ENCODE measurements around the gene CUTC.
"Not testable (repeated sequence)": the region's sequence is repeated elsewhere in the genome, so short reads cannot be mapped to it uniquely, and the experiment has no call there.

Gene CUTC

DNA sequence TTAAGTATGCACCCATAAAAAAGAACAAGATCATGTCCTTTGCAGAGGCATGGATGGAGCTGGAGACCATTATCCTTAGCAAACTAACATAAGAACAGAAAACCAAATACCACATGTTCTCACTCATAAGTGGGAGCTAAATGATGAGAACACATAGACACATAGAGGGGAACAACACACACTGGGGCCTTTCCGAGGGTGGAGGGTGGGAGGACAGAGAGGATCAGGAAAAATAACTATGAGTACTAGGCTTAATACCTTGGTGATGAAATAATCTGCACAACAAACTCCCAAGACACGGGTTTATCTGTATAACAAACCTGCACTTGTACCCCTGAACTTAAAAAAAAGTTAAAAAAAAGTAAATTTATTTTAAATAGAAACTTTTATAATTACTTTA lies 14.1 kb downstream of the CUTC start:
- DNase-seq: not testable (repeated sequence)

DNA sequence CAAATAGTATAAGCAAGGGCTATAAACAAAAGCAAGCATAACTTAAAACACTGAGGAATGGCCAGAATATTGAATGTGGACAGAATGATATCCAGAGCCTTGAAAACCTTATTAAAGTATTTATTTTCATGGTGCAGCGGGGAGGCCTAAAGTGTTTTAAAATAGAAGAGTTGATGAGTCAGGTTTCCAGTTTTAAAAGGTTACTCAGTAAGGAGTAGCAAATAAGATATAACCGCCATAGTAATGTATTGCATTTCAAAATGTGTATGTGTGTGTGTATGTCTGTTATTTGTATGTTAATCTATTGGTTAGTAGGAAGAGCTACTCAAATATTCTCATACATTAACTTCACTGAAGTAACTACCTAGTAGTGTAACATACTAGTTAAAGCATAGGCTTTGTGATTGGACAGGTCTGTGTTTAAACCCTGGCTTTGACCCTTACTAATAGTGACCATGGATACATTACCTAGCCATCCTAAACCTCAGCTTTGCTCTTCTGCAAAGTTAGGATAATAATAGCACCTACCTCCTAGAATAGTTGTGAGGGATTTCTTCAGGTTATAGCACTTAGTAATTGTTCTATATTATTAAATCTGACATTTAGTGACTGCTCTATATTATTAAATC lies 16.9 kb downstream of the CUTC start:
- no peak for DNase-seq

- DNase-seq: no peak
Observed at GRCh38 chr10:99750641-99751040, 18.6 kb downstream of the CUTC start.

DNA sequence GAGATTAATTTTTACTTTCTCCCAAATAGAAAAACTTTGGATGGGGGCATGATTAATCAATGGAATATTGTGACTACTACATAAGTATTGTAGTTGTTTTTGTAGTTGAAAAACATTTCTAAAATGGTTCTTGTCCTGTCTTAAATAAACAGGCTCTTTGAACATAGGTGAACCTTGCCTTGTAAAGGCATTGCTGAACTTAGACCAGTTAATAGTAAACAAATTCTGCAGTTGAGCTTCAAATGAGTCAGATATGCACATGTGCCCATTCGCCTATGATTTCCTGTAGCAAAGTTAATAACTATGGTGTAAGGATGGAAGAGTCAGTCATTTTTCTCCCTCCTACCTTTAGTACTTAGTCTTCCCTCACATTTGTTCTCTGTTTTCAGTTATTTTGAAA lies 22.6 kb downstream of the CUTC start:
- DNase-seq: no peak

GRCh38 chr10:99756159-99756558 lies 24.1 kb downstream of the CUTC start:
- no peak for DNase-seq

- no peak for DNase-seq
Observed at GRCh38 chr10:99758211-99758891, 26.3 kb downstream of the CUTC start.

- no peak for DNase-seq
Observed at GRCh38 chr10:99760321-99760720, 28.3 kb downstream of the CUTC start.

DNA sequence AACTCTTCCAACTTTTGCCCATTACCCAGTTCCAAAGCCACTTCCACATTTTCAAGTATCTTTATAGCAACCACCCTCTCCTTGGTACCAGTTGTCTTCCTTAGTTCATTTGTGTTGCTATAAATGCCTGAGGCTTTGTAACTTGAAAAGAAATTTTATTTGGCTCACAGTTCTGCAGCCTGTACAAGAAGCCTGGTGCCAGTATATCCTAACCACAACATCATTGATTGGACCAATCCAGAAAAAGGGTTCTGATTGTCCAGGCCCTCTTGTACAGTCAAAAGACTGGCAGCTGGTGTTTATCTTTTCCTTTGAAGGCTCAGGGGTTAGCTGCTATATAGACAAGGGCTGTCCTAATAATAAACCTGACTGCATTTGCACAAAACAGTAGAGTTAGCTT lies 29.3 kb downstream of the CUTC start:
- no peak for DNase-seq

DNA sequence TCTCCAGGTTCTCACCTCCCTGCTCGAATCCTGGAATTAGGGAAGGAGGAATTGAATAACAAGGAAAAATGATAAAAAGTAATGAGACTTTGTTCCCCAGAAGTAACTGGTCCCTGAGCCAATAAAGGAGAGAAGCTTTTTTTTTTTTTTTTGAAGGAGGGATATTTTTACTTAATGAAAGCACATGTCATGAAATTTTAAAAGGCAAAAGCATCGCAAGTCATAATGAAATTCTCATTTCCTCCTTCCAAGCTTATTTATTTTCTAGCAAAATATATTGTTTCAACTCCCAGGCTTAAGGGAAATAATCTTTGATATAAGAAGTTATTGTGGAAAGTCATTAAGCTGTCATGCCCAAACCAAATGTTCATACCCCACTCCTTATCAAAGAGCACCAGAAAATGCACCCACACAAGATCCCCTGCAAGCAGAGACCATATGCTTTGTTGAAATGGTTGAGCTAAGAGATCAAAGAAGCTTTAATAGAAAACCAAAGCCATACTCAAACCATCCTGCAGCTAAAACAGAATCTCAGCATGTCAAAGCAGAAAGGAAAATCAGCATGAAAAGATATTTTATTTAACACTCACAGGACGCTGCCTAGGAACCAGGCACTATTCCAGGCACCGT lies 33.8 kb downstream of the CUTC start:
- no peak for DNase-seq

DNA sequence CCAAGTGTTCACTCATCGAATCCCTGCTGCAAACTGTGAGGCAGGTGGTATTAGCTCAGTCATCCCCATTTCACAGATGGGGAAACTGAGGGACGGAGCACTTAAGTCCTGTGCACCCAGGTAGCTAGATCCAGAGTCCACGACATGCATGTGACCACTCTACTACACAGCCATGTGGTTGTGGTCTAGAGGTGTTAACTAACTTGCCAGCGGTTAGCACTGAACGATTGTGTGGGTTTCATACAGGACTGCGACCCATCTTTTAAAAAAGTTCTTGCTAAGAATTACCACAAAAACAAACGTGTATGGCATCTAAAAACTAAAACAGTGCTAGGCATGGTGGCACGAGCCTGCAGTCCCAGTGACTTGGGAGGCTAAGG lies 34.3 kb downstream of the CUTC start:
- DNase-seq: no peak

DNA sequence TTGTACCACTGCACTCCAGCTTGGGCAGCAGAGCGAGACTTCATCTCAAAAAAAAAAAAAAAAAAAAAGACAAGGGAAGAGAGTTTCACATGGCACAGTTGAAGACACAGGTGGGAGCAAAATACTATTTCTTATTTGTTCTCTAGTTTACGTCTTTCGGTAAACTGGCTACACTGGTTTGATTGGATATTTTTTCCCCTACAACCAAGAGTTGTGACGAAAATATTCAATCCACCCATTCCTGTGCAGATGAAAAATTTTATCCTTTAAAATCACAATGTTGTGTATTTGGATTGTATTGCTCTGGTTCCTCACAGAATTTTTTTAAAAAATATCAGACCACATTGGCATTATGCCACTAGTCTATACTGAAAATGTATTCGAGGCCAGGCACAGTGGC lies 35.9 kb downstream of the CUTC start:
- DNase-seq: no peak

GRCh38 chr10:99768556-99768955 lies 36.5 kb downstream of the CUTC start:
- no peak for DNase-seq

DNA sequence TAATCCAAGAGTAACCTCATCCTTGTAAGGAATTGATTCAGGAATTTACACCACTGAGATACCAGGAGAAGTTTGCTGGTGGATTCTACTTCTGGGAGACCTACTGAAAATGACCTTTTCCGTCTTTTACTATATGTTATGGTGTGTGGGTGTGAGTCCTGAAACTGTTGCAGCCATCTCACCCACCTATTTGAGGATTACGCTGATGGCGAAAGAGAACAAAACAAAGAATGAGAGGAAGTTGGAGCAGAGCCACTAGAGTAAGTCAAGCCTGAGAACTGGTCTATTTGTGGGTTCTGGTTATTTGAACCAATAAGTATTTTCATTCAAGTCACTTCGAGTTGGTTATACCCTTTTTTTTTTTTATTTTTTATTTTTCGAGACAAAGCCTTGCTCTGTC lies 37.7 kb downstream of the CUTC start:
- DNase-seq: no peak

- no peak for DNase-seq
Observed at GRCh38 chr10:99770408-99771045, 38.5 kb downstream of the CUTC start.

- no peak for DNase-seq
Observed at GRCh38 chr10:99775850-99776249, 43.8 kb downstream of the CUTC start.

DNA sequence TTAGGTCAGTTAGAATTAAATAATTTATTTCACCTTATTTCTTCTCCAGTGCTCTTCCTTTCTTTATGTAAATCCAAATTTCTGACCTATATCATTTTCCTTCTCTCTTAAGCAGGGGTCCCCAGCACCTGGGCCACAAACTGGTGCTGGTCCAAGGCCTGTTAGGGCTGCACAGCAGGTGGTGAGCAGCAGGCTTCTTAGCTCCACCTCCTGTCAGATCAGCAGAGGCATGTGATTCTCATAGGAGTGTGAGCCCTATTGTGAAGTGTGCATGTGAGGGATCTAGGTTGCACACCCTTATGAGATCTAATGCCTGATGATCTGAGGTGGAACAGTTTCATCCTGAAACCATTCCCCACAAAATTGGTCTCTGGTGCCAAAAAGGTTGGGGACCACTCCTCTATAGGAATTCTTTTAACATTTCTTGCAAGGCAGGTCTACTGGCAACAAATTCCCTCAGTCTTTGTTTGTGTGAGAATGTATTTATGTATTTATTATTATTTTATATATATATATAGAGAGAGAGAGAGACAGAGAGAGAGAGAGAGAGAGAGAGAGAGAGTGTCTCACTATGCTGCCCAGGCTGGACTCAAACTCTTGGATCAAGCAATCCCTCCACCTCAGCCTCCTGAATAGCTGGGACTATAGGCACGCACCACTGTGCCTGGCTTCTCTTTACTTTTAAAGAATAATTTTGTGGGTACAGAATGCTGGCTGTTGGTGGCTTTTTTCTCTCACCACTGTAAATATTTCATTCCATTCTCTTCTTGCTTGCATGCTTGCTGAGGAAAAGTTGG lies 46.1 kb downstream of the CUTC start:
- DNase-seq: no peak

GRCh38 chr10:99779335-99779734 lies 47.3 kb downstream of the CUTC start:
- no peak for DNase-seq

- no peak for DNase-seq
Observed at GRCh38 chr10:99781734-99782429, 49.8 kb downstream of the CUTC start.

DNA sequence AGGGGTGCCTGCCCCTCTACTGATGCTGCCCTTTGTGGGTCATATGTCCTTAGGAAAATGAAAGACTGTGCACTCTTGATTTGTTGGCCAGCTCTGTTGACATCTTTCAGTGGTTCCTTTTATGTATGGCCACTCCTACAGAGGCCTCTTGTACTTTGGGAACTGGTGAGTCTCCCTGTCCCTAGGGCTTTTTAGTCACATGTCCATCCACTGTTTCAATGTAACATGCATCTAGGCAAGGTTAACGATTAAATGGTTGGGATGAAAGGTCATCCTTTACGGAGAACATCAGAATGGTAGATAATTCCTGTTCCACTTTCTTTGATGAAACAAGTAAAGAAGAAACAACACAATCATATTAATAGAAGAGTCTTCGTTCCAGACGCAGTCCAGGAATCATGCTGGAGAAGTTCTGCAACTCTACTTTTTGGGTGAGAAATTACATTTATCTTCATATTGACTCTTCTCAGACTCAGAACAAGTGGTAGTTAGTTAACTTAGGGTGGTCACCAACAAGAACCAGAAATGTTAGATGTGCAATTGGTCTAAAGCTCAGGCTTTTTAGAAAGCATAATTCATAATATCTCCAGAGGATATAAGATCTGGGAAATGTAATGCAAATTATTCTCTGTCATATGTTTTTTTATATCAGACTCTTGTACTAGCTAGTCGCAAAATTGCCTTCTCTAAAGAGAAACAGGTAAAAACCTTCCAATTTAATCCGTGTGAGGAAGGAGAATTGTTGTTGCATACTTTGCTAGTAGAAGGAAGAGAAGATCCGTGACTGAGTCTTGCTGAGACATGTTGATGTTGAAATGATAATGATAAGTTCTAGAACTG lies 50.6 kb downstream of the CUTC start, which contains the start of gene ABCC2:
ABCC2 (plus strand) TSS at position 194 of the 840 bp plus-strand sequence; CDS start at position 399, 205 bp downstream.
- no peak for DNase-seq

- DNase-seq: no peak
Observed at GRCh38 chr10:99784016-99784726, 52.1 kb downstream of the CUTC start.

Measured in NCI-H2227 treated with DMSO at 0.1 percent for 48 hours (cell line).